Lung (tissue), 12 donors: ENCODE results near the gene TMEM144. TPM values are rescaled to one million over a fixed set of nuclear protein-coding genes. Genes with fewer than 3 reads are reported as not detected.

Experiments used
- ATAC-seq: fragments of 200-7000 bp; cut with Tn5 transposase; one replicate; pipeline ENCODE4 v1.9.1; 2020; ENCODE audit warnings: moderate number of reproducible peaks; ENCODE audit not compliant: insufficient read depth, low FRiP score
- DNase-seq, 3 donors: peaks; one replicate each; pipeline ENCODE4 v3.0.0-alpha.2; 2013 to 2017
- H3K27ac ChIP-seq, 2 donors: one replicate each; pipeline ENCODE4 v1.5.1; 2013; ENCODE audit warnings: mild to moderate bottlenecking in 2 of 2, moderate library complexity in 2 of 2, control low read depth in 1 of 2, inconsistent platforms in 1 of 2, low read depth in 1 of 2, low read length in 1 of 2
- H3K27me3 ChIP-seq, 3 donors: one replicate each; pipeline ENCODE4 v1.5.1; 2013; ENCODE audit warnings: low read length in 2 of 3; ENCODE audit not compliant: control insufficient read depth in 3 of 3, insufficient read depth in 3 of 3
- H3K36me3 ChIP-seq, 4 donors: one replicate each; pipeline ENCODE4 v1.5.1; 2013; ENCODE audit warnings: low read length in 4 of 4, mild to moderate bottlenecking in 1 of 4, moderate library complexity in 1 of 4; ENCODE audit not compliant: control insufficient read depth in 4 of 4, insufficient read depth in 4 of 4
- H3K4me1 ChIP-seq, 5 donors: one replicate each; pipeline ENCODE4 v1.5.1; 2013; ENCODE audit warnings: low read length in 5 of 5, mild to moderate bottlenecking in 2 of 5, moderate library complexity in 1 of 5; ENCODE audit not compliant: control insufficient read depth in 5 of 5, insufficient read depth in 5 of 5
- H3K4me3 ChIP-seq: one replicate; pipeline ENCODE4 v1.5.1; 2013; ENCODE audit warnings: mild to moderate bottlenecking, control low read depth, moderate library complexity
- H3K9ac ChIP-seq, 2 donors: one replicate each; pipeline ENCODE4 v1.5.1; 2013; ENCODE audit warnings: low read length in 2 of 2, control low read depth in 1 of 2; ENCODE audit not compliant: insufficient read depth in 1 of 2
- H3K9me3 ChIP-seq, 4 donors: one replicate each; pipeline ENCODE4 v1.5.1; 2013; ENCODE audit warnings: low read length in 3 of 4, mild to moderate bottlenecking in 1 of 4, moderate library complexity in 1 of 4; ENCODE audit not compliant: control insufficient read depth in 4 of 4, insufficient read depth in 3 of 4
- CTCF ChIP-seq: IDR thresholded peaks from 2 replicates; pipeline ENCODE4 v1.5.1; 2012; ENCODE audit warnings: mild to moderate bottlenecking; ENCODE audit errors: control extremely low read depth, extremely low read depth
- WGBS, 2 donors: extraction: QIAGEN DNeasy Blood & Tissue Kit; methylation state at CpG; one replicate each; pipeline ENCODE4 v1.1.7; 2013; 5-methylcytosine and 5-hydroxymethylcytosine counted together
- polyA plus RNA-seq, 2 donors: library from polyadenylated mRNA; stranded (reverse); fragments of 200-250 nt; gene quantifications; one replicate each; pipeline ENCODE4 v1.2.1, GENCODE V29; 2013
- total RNA-seq, 2 donors: library from RNA; depleted of rRNA in 1 of 2; stranded (reverse); fragments of >200 nt in 1 of 2; gene quantifications; one replicate each; pipeline ENCODE4 v1.2.1, GENCODE V29; 2014 to 2021
- donor health status: control.
- donor health status: control.
- donor health status: Bipolar disorder and iron deficiency.
- donor health status: healthy.
- donor health status: DM: yes; HTN: yes; CAD: no.

Gene TMEM144
- total and polyA plus RNA-seq, 4 donors: 3.7 to 17.3 (median 11.6) TPM

- no peak for TF ChIP-seq CTCF
- Histone ChIP-seq H3K27me3 (no peaks in the 10 kb centered on the region), H3K36me3 (no peaks in the 10 kb centered on the region), H3K4me3 (no peak overlapping the region), H3K4me1 (no peaks in the 10 kb centered on the region), H3K27ac (no peak overlapping the region), H3K9ac (no peak overlapping the region), H3K9me3 (peaks cover 0 to 10% (median 0%) of the 10 kb centered on the region in 4 donors)
- no peak for DNase-seq
- ATAC-seq: no peak
- WGBS, 2 donors: 86 to 95% methylated on average over 6 of the region's 6 CpGs
Measured at GRCh38 chr4:158290912-158291311, 80.6 kb downstream of the TMEM144 start.

DNA sequence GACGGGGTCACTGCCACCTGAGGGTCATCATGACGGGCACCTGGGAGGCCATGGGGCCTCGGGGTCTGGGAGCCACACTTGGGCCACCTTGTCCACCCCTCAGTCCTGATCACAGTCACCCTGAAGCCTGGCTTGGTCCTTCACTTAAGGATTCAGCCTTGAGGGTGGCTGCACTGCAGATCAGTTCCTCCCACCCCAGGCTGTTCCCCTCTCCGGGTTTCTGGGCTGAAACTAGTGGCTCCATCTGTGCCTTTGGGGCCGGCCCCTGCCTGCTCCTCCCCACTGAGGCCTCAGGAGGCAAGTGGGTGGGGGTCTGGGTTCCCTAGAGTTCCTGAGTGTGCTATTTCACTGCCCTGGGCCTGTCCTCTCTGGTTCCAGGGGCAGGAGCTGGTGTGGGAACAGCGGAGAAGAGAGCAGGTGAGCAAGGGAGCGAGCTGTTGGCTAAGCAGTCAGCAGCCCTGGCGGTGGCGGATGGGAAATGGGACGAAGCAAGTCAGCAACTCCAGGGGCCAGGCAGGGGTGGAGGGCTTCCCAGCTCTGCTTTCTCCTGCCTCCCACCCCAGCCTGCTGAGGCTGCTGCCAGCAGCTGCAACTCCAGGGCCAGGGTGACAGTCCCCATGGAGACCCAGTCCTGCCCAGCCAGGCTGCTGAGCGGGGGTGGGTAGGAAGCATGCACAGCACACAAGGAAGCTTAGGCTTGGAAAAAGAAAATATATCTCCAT, 81.2 kb downstream of the TMEM144 start:
- H3K4me1 ChIP-seq: no peaks in the 10 kb centered on the region
- H3K27me3 ChIP-seq: no peaks in the 10 kb centered on the region
- peaks cover 0 to 10% (median 0%) of the 10 kb centered on the region in 4 donors for H3K9me3 ChIP-seq
- H3K36me3 ChIP-seq: no peaks in the 10 kb centered on the region
- 90 to 91% methylated on average over 11 of the region's 11 CpGs for WGBS, 2 donors
- DNase-seq: no peak
- no peak for TF ChIP-seq CTCF
- H3K27ac ChIP-seq: no peak overlapping the region
- H3K4me3 ChIP-seq: no peak overlapping the region
- ATAC-seq: no peak
- no peak overlapping the region for H3K9ac ChIP-seq

DNA sequence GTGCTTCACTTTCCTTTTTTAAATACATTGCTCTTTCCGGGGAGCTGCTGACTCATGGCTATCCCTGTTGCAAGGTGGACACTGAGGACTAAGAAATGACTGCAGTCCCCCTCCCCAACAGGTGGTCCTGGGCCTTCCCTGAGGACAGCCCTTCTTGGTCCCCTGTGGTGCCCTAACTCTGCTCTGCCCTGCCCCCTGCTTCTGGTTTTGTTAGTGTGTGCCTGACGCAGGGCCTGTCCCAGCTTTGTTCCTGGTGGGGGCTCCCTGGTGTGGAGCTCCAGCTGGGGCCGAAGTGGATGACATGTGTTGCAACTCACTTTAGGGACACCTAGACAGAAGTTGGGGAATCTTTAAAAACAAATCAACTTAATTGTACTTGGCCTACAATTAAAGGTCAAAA, 81.9 kb downstream of the TMEM144 start:
- H3K27ac ChIP-seq: no peak overlapping the region
- H3K4me3 ChIP-seq: no peak overlapping the region
- WGBS, 2 donors: 91 to 92% methylated on average over 3 of the region's 3 CpGs
- H3K27me3 ChIP-seq: no peaks in the 10 kb centered on the region
- H3K9me3 ChIP-seq: peaks cover 0 to 10% (median 0%) of the 10 kb centered on the region in 4 donors
- H3K4me1 ChIP-seq: no peaks in the 10 kb centered on the region
- H3K36me3 ChIP-seq: no peaks in the 10 kb centered on the region
- H3K9ac ChIP-seq: no peak overlapping the region
- no peak for DNase-seq
- TF ChIP-seq CTCF: no peak
- ATAC-seq: no peak

- Histone ChIP-seq H3K9me3 (peaks cover 0 to 10% (median 0%) of the 10 kb centered on the region in 4 donors), H3K36me3 (no peaks in the 10 kb centered on the region), H3K4me1 (no peaks in the 10 kb centered on the region), H3K27me3 (no peaks in the 10 kb centered on the region), H3K27ac (no peak overlapping the region), H3K9ac (no peak overlapping the region), H3K4me3 (no peak overlapping the region)
- ATAC-seq (no peak), DNase-seq (no peak)
- TF ChIP-seq CTCF: no peak
- WGBS, 2 donors: 75 to 92% methylated on average over 2 of the region's 2 CpGs
Measured at GRCh38 chr4:158295053-158295452, 84.8 kb downstream of the TMEM144 start.
